K562 (cell line): Measurements from ENCODE around the gene UTP11. TPM values are rescaled to one million over a fixed set of nuclear protein-coding genes. Genes with fewer than 3 reads are reported as not detected.

Experiments used
- CBFA2T3 ChIP-seq: fragments of 450-650 bp; IDR thresholded peaks from 2 replicates; pipeline ENCODE4 v1.6.1; 2017
- ERF ChIP-seq: fragments of 450-650 bp; formaldehyde crosslinking; IDR thresholded peaks from 2 replicates; pipeline ENCODE4 v1.4.0; 2020; ENCODE audit warnings: mild to moderate bottlenecking, mixed read lengths
- HBP1 ChIP-seq: fragments of 450-650 bp; formaldehyde crosslinking; IDR thresholded peaks from 2 replicates; pipeline ENCODE4 v1.4.0; 2022; ENCODE audit warnings: missing genetic modification characterization
- LEF1 ChIP-seq: fragments of 450-650 bp; IDR thresholded peaks from 2 replicates; pipeline ENCODE4 v1.6.1; 2016; ENCODE audit warnings: mild to moderate bottlenecking
- MED1 ChIP-seq: sonication (generic); formaldehyde crosslinking; IDR thresholded peaks from 2 replicates; pipeline ENCODE4 v1.8.1; 2023; ENCODE audit warnings: missing genetic modification reagents, borderline replicate concordance
- MEF2A ChIP-seq: IDR thresholded peaks from 2 replicates; pipeline ENCODE4 v1.6.1; 2011; ENCODE audit warnings: low read depth, mild to moderate bottlenecking, low read length, moderate library complexity; ENCODE audit not compliant: control insufficient read depth
- RBM34 ChIP-seq: fragments of 200-400 bp; formaldehyde crosslinking; IDR thresholded peaks from 2 replicates; pipeline ENCODE4 v1.6.1; 2018; ENCODE audit warnings: low read length, borderline replicate concordance; ENCODE audit not compliant: insufficient read depth
- SAP30 ChIP-seq: fragments of 200-600 bp; sonication (generic); IDR thresholded peaks from 2 replicates; pipeline ENCODE4 v1.6.1; 2012; ENCODE audit warnings: borderline replicate concordance, low read depth, mild to moderate bottlenecking, moderate library complexity, low read length, control low read depth, inconsistent platforms; ENCODE audit not compliant: insufficient read depth, poor library complexity, severe bottlenecking
- TAF1 ChIP-seq: IDR thresholded peaks from 2 replicates; pipeline ENCODE4 v1.6.1; 2011; ENCODE audit warnings: mild to moderate bottlenecking, low read length, moderate library complexity; ENCODE audit not compliant: insufficient read depth, control insufficient read depth, severe bottlenecking; ENCODE audit errors: extremely low read depth
- TCF3 ChIP-seq: sonication (generic); formaldehyde crosslinking; IDR thresholded peaks from 2 replicates; pipeline ENCODE4 v1.4.0; 2020; ENCODE audit warnings: mild to moderate bottlenecking, missing genetic modification reagents
- VEZF1 ChIP-seq: fragments of 200-800 bp; sonication (Bioruptor generic); IDR thresholded peaks from 2 replicates; pipeline ENCODE4 v1.6.1; 2017; ENCODE audit warnings: missing genetic modification characterization, missing compliant biosample characterization
- ZC3H11A ChIP-seq: IDR thresholded peaks from 2 replicates; pipeline ENCODE4 v1.6.1; 2012; ENCODE audit warnings: low read depth, low read length, improper control_type of control experiment
- ZHX1 ChIP-seq: fragments of 150-350 bp; conservative IDR thresholded peaks from 2 replicates; pipeline ENCODE4 v1.6.1; 2014; ENCODE audit warnings: low read length
- ZNF668 ChIP-seq: fragments of 250-450 bp; sonication (Bioruptor Pico); IDR thresholded peaks from 2 replicates; pipeline ENCODE4 v1.8.0; 2022; ENCODE audit warnings: mild to moderate bottlenecking, inconsistent platforms
- ZSCAN29 ChIP-seq: fragments of 450-650 bp; IDR thresholded peaks from 2 replicates; pipeline ENCODE4 v1.6.1; 2017
- polyA plus RNA-seq, 8 experiments: library from polyadenylated mRNA; depleted of rRNA in 4 of 8; stranded (reverse) in 5 of 8; unstranded in 3 of 8; fragments of >200 nt; fragmentation: Nextera tagmentation in 2 of 8; fragmentation: Illumina TruSeq in 1 of 8; extraction: Ambion mirVana in 2 of 8; extraction: Trizol in 1 of 8; gene quantifications; 2 replicates each; pipeline versions ENCODE4 v1.2.1 to v1.2.3, GENCODE V29; 2011 to 2014; ENCODE audit warnings: inconsistent platforms in 1 of 8, missing spikeins in 1 of 8
- total RNA-seq, 7 experiments: library from RNA; depleted of rRNA in 6 of 7; stranded (reverse); fragments of >200 nt in 6 of 7; fragmentation: Illumina TruSeq in 2 of 7; extraction: Trizol in 2 of 7; gene quantifications; 2 replicates each; pipeline versions ENCODE4 v1.2.1 to v1.2.3, GENCODE V29; 2011 to 2021; ENCODE audit warnings: low replicate concordance in 1 of 7
- TF ChIP-seq, protein P1 (sequence below): fragments of 450-650 bp; IDR thresholded peaks from 2 replicates; pipeline ENCODE4 v1.6.1; 2018; ENCODE audit not compliant: partially characterized antibody
- TF ChIP-seq, protein P2 (sequence below): sonication (generic); formaldehyde crosslinking; IDR thresholded peaks from 2 replicates; pipeline ENCODE4 v1.9.0; 2022; ENCODE audit warnings: mild to moderate bottlenecking, missing genetic modification reagents

The UTP11 gene
- total and polyA plus RNA-seq, 9 of the 15 experiments (the other 6 are each of a cell fraction or from before 2014, with no cell fraction given) = 91.1 to 378 (median 221) TPM

DNA sequence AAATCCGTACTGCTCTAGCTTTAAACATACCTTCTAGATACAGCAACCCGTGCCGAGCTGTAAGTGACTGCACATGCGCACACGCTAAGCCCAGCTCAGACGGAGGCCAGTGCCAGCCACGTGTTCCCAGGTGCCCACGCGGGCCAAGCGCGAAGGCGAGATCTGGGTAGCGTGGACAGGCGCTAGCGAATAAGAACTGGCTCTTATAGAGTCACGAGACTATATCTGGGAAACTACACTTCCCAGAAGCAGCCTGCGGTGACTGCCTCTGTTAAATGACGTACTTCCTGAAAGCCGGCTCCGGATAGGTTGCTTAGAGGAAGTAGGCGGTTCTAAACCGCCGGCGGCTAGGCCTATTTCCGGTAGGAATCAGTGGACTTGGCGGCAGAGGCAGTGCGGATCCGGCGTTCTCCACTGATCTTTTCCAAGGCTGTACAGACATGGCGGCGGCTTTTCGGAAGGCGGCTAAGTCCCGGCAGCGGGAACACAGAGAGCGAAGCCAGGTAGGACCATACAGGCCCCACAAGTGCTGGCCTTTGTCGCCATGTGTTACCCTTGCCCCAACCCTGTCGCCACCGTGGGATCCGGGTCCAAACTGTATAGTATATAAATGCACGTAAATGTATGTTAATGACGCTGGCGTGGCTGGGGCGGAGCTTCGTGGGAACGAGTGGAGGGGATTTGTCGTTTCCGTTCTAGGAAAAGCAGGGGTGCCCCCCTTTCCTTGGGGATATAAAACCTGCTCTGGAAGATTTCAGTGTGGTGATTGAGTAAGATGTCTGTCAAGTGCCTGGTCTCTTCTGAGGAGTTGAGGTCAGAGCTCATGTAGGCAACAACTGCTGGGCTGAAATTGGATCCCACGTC, at the start of gene UTP11 (continued):
- TF ChIP-seq TAF1 = peak; percentile 100
- TF ChIP-seq ZNF668 (CRISPR knock-in tag) = peak; percentile 96
- TF ChIP-seq ERF (CRISPR knock-in tag) = peak; percentile 98
- peak; percentile 96 for TF ChIP-seq HBP1 (CRISPR knock-in tag)
- TF ChIP-seq LEF1 = peak; percentile 56; the same call in 1 of the 2 replicates
- TF ChIP-seq ZSCAN29 = 0 out of 2 replicates have a peak, but pooled peaks have one; percentile 23
- peak; percentile 74 for TF ChIP-seq VEZF1 (CRISPR knock-in tag)
- TF ChIP-seq, protein P1, sequence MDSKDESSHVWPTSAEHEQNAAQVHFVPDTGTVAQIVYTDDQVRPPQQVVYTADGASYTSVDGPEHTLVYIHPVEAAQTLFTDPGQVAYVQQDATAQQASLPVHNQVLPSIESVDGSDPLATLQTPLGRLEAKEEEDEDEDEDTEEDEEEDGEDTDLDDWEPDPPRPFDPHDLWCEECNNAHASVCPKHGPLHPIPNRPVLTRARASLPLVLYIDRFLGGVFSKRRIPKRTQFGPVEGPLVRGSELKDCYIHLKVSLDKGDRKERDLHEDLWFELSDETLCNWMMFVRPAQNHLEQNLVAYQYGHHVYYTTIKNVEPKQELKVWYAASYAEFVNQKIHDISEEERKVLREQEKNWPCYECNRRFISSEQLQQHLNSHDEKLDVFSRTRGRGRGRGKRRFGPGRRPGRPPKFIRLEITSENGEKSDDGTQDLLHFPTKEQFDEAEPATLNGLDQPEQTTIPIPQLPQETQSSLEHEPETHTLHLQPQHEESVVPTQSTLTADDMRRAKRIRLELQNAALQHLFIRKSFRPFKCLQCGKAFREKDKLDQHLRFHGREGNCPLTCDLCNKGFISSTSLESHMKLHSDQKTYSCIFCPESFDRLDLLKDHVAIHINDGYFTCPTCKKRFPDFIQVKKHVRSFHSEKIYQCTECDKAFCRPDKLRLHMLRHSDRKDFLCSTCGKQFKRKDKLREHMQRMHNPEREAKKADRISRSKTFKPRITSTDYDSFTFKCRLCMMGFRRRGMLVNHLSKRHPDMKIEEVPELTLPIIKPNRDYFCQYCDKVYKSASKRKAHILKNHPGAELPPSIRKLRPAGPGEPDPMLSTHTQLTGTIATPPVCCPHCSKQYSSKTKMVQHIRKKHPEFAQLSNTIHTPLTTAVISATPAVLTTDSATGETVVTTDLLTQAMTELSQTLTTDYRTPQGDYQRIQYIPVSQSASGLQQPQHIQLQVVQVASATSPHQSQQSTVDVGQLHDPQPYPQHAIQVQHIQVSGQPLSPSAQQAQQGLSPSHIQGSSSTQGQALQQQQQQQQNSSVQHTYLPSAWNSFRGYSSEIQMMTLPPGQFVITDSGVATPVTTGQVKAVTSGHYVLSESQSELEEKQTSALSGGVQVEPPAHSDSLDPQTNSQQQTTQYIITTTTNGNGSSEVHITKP = peak; percentile 21
- peak; percentile 79 for TF ChIP-seq ZHX1
- TF ChIP-seq CBFA2T3 = no peak
- 0 out of 2 replicates have a peak, but pooled peaks have one; percentile 85 for TF ChIP-seq MED1 (CRISPR knock-in tag)
- no peak; the same call in 1 of the 2 replicates for TF ChIP-seq ZC3H11A
- no peak for TF ChIP-seq MEF2A
- no peak for TF ChIP-seq RBM34
- TF ChIP-seq, protein P2, sequence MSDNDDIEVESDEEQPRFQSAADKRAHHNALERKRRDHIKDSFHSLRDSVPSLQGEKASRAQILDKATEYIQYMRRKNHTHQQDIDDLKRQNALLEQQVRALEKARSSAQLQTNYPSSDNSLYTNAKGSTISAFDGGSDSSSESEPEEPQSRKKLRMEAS (CRISPR knock-in tag) = peak; percentile 100
- no peak for TF ChIP-seq SAP30
- peak; percentile 57 for TF ChIP-seq TCF3 (CRISPR knock-in tag)
